Smooth muscle cell (in vitro differentiated cells): Measurements from ENCODE around the gene PRSS35. TPM values are rescaled to one million over a fixed set of nuclear protein-coding genes. Genes with fewer than 3 reads are reported as not detected.

Experiments
- DNase-seq: peaks from one replicate; lab custom pipeline; 2025; ENCODE audit not compliant: unreplicated experiment; lab: John Stamatoyannopoulos, UW
- H2AFZ ChIP-seq: fragments of 200-600 bp; sonication (generic); 2 replicates; pipeline ENCODE4 v1.6.0; 2016; ENCODE audit warnings: antibody characterized with exemption, low read depth, mild to moderate bottlenecking
- H3F3A ChIP-seq: fragments of 200-600 bp; sonication (generic); 2 replicates; pipeline ENCODE4 v1.6.0; 2017; ENCODE audit warnings: antibody characterized with exemption, low read depth
- H3K27ac ChIP-seq: fragments of 200-600 bp; sonication (generic); 2 replicates; pipeline ENCODE4 v1.5.1; 2016; ENCODE audit warnings: low read depth, mild to moderate bottlenecking
- H3K27me3 ChIP-seq: fragments of 200-600 bp; sonication (generic); 2 replicates; pipeline ENCODE4 v1.6.1; 2016; ENCODE audit warnings: low read depth, mild to moderate bottlenecking
- H3K36me3 ChIP-seq: fragments of 200-600 bp; sonication (generic); 2 replicates; pipeline ENCODE4 v1.5.1; 2016; ENCODE audit warnings: low read depth
- H3K4me1 ChIP-seq: fragments of 200-600 bp; sonication (generic); 2 replicates; pipeline ENCODE4 v1.5.1; 2016; ENCODE audit warnings: low read depth
- H3K4me2 ChIP-seq: fragments of 200-600 bp; sonication (generic); 2 replicates; pipeline ENCODE4 v1.6.0; 2016; ENCODE audit warnings: mild to moderate bottlenecking
- H3K4me3 ChIP-seq: fragments of 200-600 bp; sonication (generic); 2 replicates; pipeline ENCODE4 v1.5.1; 2016; ENCODE audit warnings: mild to moderate bottlenecking
- H3K79me2 ChIP-seq: fragments of 200-600 bp; sonication (generic); 2 replicates; pipeline ENCODE4 v1.6.0; 2016; ENCODE audit warnings: low read depth, mild to moderate bottlenecking
- H3K9ac ChIP-seq: fragments of 200-600 bp; sonication (generic); 2 replicates; pipeline ENCODE4 v1.6.0; 2016; ENCODE audit warnings: low read depth
- H3K9me3 ChIP-seq: fragments of 200-600 bp; sonication (generic); replicated peaks from 2 replicates; pipeline ENCODE4 v1.5.1; 2016; ENCODE audit warnings: low read depth
- H4K20me1 ChIP-seq: fragments of 200-600 bp; sonication (generic); 2 replicates; pipeline ENCODE4 v1.6.0; 2016; ENCODE audit warnings: low read depth
- CTCF ChIP-seq: fragments of 200-600 bp; sonication (generic); IDR thresholded peaks from 2 replicates; pipeline ENCODE4 v1.5.1; 2017; ENCODE audit warnings: borderline replicate concordance, mild to moderate bottlenecking, antibody characterized with exemption; ENCODE audit not compliant: insufficient read depth, poor library complexity, severe bottlenecking
- WGBS: methylation state at CpG from one replicate; pipeline ENCODE4 v1.1.7; 2016; ENCODE audit warnings: low lambda C conversion rate; 5-methylcytosine and 5-hydroxymethylcytosine counted together
- polyA plus RNA-seq: library from polyadenylated mRNA; unstranded; fragments of >200 nt; fragmentation: Nextera tagmentation; extraction: Ambion mirVana; gene quantifications from 2 replicates; pipeline ENCODE4 v1.2.1, GENCODE V29; 2016
- total RNA-seq: library from RNA; depleted of rRNA; stranded (reverse); fragments of >200 nt; gene quantifications from 2 replicates; pipeline ENCODE4 v1.2.3, GENCODE V29; 2014

The PRSS35 gene
- total and polyA plus RNA-seq, 2 experiments from 2014 or later: 52.9 to 61.7 TPM

- H3K4me1 ChIP-seq: peaks cover 11% of the 10 kb centered on the region
- H3K9me3 ChIP-seq: no peaks in the 10 kb centered on the region
- no peaks in the 10 kb centered on the region for H3K36me3 ChIP-seq
- no peak for TF ChIP-seq CTCF
- no peaks in the 10 kb centered on the region for H3K79me2 ChIP-seq
- H3K9ac ChIP-seq: no peak overlapping the region
- H3F3A ChIP-seq: peaks cover 20% of the 10 kb centered on the region
- H4K20me1 ChIP-seq: no peaks in the 10 kb centered on the region
- 83% methylated on average over 8 of the region's 8 CpGs for WGBS
- no peak overlapping the region for H3K4me3 ChIP-seq
- H2AFZ ChIP-seq: peak overlapping the region; percentile 81
- peak overlapping the region; percentile 14 for H3K27ac ChIP-seq
- H3K27me3 ChIP-seq: no peaks in the 10 kb centered on the region
- DNase-seq: no peak
- peak overlapping the region; percentile 94 for H3K4me2 ChIP-seq
Observed at GRCh38 chr6:83511266-83511665, 1.1 kb upstream of the PRSS35 start.

DNA sequence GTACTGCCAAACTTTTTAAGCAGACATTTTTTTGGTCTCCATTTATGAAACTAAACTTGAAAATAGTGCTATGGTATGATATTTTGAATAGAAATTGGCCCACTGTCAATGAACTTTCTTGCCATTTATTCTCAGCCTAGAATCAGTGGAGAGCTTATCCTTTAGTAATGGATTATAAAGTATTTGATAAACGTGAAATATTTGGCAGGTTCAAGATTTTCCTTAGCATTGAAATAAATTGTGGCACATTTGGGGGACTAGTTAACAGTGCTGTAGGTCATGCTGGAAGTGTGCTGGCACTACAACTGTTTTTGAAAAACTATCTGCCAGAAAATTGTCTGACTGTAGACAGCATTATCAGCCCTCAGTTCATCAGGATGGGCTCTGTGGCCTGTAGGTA lies 2.1 kb downstream of the PRSS35 start:
- Histone ChIP-seq H4K20me1 (no peaks in the 10 kb centered on the region), H3K9ac (no peak overlapping the region), H2AFZ (no peak overlapping the region), H3K27ac (no peak overlapping the region), H3K4me3 (peak overlapping the region; percentile 62), H3K79me2 (no peaks in the 10 kb centered on the region), H3K4me2 (peak overlapping the region; percentile 94), H3F3A (peaks cover 16% of the 10 kb centered on the region), H3K27me3 (no peaks in the 10 kb centered on the region), H3K9me3 (no peaks in the 10 kb centered on the region), H3K36me3 (no peaks in the 10 kb centered on the region), H3K4me1 (peaks cover 11% of the 10 kb centered on the region)
- WGBS: 81% methylated on average over 1 of the region's 1 CpG
- no peak for DNase-seq
- no peak for TF ChIP-seq CTCF

- Histone ChIP-seq H4K20me1 (no peaks in the 10 kb centered on the region), H3K27ac (no peak overlapping the region), H2AFZ (no peak overlapping the region), H3K4me2 (peak overlapping the region; percentile 94), H3K4me3 (peak overlapping the region; percentile 62), H3K27me3 (no peaks in the 10 kb centered on the region), H3K79me2 (no peaks in the 10 kb centered on the region), H3F3A (peaks cover 11% of the 10 kb centered on the region), H3K9me3 (no peaks in the 10 kb centered on the region), H3K36me3 (no peaks in the 10 kb centered on the region), H3K4me1 (peaks cover 11% of the 10 kb centered on the region), H3K9ac (no peak overlapping the region)
- TF ChIP-seq CTCF: peak; percentile 93
- DNase-seq: no peak
- 38% methylated on average over 4 of the region's 4 CpGs for WGBS
Observed at GRCh38 chr6:83514866-83515466, 2.6 kb downstream of the PRSS35 start.

DNA sequence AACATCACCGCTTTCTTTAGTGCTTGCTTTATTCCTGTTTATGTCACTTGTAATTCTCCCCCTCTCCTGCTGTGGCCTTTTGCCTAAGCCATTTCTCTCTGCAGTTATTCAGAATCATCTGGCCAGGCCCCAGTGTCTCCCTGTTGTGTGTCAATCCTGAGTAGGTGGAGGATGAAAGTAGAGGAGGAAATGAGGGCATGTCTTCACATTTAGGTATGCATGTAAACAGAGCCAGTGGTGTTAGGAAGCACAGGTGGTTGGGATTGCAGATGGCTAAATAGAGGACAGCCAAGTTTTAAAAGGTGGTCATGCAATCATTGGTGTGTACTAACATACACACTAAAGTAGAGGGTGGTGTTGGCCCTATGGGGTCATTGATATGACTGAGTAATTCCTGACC lies 5.2 kb downstream of the PRSS35 start:
- no peak for TF ChIP-seq CTCF
- no peaks in the 10 kb centered on the region for H3K9me3 ChIP-seq
- no peaks in the 10 kb centered on the region for H4K20me1 ChIP-seq
- no peaks in the 10 kb centered on the region for H3F3A ChIP-seq
- 74% methylated on average over 1 of the region's 1 CpG for WGBS
- H3K4me1 ChIP-seq: peaks cover 11% of the 10 kb centered on the region
- no peak overlapping the region for H3K27ac ChIP-seq
- no peaks in the 10 kb centered on the region for H3K79me2 ChIP-seq
- H3K4me2 ChIP-seq: no peak overlapping the region
- H3K36me3 ChIP-seq: no peaks in the 10 kb centered on the region
- no peak overlapping the region for H3K9ac ChIP-seq
- no peak overlapping the region for H2AFZ ChIP-seq
- no peaks in the 10 kb centered on the region for H3K27me3 ChIP-seq
- no peak overlapping the region for H3K4me3 ChIP-seq
- DNase-seq: no peak
